GM18519 (cell line): ENCODE measurements around the gene DPP9.
"Not testable (repeated sequence)": the region's sequence is repeated elsewhere in the genome, so short reads cannot be mapped to it uniquely, and the experiment has no call there.

ENCODE experiments used
- ATAC-seq: cut with Tn5 transposase; IDR thresholded peaks from one replicate; pipeline ENCODE4 v1.9.1; 2021; ENCODE audit warnings: mild to moderate bottlenecking, moderate library complexity; ENCODE audit not compliant: unreplicated experiment, low FRiP score

The DPP9 gene

DNA sequence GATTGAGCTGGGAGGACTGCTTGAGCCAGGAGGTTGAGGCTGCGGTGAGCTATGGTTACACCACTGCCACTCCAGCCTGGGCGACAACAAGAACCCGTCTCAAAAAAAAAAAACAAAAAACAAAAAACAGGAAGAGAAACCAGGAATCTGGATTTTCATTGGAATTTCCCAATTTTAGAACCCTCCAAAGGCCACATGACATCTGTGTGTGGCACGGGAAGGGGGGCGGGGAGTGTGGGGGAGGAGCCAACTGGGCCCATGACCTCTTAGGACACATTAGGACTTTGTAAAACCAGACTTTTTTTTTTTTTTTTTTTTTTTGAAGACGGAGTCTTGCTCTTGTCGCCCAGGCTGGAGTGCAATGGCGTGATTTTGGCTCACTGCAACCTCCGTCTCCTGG lies 32.3 kb downstream of the DPP9 start:
- ATAC-seq, result no peak

DNA sequence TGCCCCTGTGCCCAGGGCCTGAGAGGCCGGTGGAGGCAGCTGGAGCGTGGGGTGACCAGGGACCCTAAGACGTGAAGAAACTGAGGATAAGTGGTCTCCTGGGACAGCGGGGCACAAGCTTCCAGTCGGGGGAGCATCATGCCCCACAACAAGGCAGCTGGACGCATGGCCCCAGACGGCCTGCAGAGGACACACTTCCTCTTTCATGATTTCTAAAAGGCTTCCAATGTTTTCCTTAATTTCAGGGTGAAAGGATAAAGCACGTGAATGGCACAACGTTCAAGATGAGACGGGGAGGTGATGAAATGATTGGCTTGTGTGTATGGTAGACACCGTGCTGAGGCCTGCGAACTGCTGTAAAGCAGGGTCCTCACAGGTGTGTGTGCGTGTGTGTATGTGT lies 33.3 kb downstream of the DPP9 start:
- no peak for ATAC-seq

DNA sequence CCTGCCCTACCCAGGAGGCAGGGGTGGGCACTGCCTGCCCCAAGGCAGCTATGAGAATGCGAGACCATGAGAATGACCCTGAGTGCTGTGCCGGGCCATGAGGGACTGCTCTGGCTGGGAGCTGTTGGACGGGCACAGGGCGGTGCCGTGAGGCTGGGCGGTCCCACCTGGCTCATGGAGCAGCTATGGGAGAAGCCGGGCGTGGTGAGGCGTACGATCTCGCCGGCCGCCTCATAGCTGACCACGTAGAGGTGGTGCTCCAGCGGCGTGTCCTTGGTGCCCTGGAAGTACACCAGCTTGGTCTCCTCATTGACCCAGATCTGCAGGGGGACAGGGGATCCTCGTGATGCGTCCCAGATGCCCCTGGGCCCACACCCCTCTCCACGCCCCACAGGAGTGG lies 34.2 kb downstream of the DPP9 start:
- no peak for ATAC-seq

DNA sequence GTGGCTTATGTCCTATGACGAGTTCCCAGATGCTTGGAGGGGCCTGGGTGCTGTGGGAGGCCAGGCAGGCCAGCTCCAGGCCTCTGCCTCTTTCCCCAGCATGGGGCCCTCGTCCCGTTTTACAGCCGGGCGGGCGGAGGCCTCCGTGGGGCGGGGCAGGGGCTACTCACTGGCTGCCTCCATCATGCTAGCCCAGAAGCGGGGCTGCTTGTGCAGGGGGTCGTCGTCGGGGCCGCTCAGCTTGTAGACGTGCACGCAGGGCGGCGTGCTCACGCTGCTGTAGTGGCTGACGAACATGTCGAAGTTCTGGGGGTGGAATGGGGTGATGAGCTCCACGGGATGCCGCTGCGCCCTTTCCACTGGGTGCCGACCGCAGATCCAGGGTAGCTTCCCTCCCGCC lies 35.1 kb downstream of the DPP9 start:
- no peak for ATAC-seq

DNA sequence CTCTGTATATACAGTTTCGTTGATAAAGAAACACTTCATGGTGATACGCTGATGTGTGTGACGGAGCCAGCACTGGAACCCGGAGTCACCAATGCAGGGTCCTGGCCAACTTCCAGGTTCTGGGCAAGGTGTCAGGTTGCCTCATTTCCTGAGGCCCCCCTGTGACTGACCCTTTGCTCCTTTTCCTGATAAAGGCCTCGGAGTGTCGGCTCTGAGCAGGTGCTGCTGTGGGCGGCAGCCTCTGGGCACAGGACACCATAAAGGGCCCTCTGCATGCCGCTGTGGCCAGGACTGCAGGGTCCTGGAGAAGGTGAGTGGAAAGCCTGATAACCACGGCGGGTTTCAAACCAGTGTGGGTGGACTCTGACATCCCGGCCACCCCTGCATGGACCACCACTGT lies 36.2 kb downstream of the DPP9 start:
- no peak for ATAC-seq

DNA sequence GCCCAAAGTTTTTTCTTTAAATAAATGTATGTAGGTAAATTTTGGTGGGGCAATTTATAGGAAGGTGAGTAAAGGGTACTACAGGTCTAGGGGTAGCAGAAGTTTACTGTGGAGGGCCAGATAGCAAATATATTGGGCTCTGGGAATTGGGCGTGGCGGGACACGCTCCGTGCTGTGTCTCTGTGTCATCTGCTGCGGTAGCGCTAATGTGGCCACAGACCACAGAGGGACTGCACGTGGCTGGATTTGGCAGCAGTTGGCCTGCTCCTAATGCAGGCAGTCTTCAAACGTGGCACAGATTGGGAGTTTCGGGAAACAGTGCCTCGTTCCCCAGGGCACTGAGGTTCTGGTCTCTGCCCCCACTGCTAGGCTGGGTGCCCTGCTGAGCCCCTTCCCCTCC lies 36.9 kb downstream of the DPP9 start:
- no peak for ATAC-seq

DNA sequence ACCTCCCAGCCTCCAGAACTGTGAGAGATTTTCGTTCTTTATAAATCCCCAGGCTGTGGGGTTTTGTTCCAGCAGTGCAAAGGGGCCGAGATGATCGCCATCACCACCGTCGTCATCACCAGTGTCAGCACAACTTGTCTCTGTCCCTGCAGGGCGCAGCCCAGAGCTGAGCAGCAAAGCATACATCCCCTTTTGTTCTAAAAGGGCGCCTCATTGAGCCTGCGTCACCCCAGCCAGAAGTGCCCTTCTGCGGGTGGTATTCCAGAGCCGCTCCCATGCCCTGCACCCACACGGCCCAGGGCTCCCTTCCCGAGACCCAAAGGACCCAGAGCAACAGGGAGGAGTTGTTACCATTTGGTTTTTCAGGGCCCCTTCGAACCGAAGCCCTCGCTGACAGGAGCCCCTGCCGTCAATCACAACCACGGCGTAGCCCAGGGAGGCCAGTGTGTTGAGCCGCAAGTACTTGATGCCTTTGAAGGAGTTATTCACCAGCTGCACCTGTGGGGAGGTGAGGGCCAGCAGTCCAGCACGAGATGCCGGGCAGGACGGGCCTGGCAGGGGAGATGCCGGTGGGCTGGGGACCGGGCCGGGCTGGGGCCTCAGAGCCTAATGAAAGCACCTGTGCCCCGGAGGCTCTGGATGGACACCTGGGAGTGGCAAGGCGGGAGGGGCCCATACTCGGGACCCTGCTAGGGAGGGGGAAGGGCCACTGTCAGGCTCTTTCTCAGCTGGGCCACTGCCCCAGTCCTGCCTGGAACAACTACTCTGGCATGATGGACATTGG lies 39.1 kb downstream of the DPP9 start:
- ATAC-seq, result no peak

DNA sequence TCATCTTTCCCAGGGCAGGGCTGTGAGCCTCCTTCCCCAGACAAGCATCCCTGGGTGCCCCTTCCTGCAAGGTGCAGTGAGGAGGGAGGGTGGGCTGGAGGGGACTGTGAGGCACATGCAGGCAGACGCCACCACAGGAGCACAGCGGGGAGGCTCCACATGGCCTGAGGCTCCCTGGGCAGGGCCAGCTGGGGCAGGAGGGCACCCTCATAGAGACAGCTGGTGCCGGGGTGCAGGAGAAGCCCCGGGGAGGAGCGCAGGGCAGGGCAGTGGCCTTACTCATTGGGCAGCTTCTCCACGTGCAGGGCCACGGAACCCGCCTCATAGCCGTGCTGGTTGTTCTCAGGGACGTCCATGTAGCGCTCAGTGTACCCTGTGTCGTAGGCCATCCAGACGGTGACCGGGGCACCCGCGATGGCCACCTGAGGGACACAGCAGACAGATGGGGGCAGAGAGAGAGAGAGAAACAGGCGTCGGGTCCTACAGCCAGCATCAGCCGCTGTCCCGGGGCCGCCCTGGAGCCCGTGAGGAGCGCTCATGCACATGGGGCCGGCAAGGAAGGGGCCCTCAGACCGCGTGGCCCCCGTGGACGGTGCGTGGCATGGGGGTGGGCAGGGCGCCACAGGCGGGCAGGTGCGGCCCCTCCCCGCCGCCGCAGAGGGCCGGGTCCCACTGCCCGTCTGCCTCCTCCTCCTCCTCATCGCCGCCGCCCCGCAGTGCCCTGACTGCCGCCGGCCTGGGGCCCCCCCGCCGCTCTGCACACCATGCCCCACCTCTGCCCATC lies 41.0 kb downstream of the DPP9 start:
- no peak for ATAC-seq

DNA sequence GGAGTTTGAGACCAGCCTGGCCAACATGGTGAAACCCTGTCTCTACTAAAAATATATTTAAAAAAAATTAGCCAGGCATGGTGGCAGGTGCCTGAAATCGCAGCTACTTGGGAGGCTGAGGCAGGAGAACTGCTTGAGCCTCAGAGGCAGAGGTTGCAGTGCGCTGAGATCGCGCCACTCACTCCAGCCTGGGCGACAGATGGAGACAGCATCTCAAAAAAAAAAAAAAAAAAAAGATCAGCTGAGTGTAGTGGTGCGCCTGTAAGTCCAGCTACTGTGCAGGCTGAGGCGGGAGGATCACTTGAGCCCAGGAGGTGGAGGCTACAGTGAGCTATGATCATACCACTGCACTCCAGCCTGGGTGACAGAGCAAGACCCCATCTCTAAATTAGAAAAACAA lies 43.6 kb downstream of the DPP9 start:
- not testable (repeated sequence) for ATAC-seq

DNA sequence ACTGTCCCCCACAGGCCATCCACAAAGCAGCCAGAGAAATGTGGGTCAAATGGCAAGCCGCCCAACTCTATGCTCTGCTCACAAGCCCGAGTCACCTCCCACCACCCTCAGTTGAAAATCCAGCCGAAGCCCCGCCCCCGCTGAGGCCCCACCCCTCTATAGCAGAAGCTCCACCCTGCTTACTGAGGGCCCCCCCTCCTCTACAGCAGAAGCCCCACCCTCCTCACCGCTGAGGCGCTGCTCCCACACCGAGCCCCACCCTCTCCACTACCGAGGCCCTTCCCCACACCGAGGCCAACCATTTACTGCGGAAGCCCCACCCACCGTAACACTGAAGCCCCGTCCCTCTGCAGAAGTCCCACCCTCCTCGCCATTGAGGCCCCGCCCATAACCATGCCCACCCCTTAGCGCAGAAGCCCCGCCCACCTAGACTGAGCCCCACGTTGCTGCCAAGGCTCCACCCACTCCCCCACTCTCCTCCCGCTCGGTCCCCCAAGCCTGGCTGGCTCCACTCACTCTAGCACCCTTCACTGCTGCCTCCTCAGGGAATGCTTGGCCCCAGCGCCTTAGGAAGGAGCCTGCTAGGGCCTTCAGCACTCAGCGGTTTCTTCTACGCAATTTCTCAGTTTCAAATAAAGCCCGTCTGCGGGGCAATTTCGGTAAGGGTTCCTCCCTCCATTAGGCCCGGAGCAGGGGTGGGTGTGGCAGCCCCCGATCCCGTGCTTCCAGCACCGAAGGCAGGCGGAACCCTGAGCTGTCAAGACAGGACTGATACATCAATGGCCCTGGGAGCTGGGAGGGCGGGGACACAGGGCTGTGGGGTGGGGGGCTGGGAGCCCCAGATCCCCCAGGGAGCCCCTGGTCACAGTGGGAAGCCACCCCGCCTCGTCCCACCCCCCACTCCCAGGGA lies 44.5 kb downstream of the DPP9 start:
- ATAC-seq, result no peak

DNA sequence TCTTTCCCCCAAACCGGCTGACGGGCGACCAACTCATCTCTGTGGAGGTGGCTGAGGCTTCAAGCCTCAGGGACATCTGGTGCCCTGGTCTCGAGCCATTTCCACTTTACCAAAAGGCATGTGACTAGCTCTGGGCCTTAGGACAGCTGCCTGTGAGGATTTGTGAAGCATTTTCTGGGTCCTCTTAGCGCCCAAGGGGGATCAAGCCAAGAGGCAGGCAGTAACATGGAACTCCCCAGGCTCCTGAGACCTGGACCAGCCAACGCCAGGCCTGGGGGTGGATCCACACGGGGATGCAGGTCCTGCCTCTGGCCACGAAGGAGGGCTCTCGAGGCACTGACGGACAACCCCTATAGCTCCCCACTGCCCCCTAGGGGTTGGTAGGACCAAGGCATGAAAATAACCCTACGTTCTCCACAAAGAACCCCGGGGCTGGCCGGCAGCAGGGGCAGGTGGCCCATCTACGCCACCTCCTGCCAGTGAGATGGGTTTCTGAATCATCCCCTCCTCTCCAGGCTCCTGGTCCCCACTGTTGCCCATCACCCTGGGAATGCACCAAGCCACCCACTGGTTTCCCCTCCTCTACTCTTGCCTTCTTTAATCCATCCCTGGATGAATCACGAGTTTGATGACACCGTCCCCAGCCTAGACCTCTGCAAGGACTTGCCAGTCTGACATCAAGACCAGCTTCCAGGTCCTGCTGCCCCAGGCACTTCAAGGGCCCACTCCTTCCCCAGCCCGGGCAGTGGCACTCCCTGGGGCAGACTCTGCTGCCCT lies 46.5 kb downstream of the DPP9 start:
- no peak for ATAC-seq

DNA sequence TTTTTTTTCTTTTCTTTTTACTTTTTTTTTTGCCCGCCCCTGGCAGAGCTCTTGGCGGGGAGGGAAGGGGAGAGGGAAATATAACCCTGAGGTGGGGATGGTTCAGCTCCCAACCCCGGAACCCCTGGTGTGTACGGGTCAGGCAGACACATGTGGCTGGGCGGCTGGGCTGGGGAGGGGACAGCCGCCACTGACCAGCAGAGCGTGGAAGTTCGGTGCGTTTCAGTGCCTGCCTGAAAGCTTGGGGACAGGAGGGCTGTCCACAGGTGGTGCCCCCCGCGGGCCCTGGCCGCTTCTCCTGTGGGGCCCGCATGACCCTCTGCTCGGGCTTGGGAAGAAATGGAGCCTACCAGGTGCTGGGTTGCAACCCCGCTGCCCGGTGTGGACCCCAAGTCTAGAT lies 48.3 kb downstream of the DPP9 start:
- no peak for ATAC-seq

DNA sequence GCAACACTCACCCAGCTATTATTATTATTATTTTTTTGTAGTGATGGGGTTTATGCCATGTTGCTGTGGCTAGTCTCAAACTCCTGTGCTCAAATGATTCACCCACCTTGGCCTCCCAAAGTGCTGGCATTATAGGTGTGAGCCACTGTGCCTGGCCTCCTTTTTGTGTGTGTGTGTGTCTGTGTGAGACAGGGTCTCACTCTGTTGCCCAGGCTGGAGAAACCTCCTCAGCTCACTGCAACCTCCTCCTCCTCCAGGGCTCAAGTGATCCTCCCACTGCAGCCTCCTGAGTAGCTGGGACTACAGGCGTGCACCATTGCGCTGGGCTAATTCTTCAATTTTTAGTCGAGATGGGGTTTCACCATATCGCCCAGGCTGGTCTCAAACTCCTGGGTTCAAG lies 49.9 kb downstream of the DPP9 start:
- no peak for ATAC-seq

DNA sequence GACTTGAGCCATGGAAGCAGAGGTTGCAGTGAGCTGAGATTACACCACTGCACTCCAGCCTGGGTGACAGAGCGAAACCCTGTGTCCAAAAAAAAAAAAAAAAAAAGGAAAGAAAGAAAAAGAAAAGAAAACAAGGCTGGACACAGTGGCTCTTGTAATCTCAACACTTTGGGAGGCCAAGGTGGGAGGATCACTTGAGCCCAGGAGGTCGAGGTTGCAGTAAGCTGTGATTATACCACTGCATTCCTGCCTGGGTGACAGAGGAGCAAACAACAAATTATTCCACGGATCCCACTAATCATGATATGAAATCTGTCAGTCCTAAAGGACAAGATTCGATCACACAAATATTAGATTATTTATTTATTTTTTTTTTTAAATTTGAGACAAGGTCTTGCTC lies 50.4 kb downstream of the DPP9 start:
- no peak for ATAC-seq

DNA sequence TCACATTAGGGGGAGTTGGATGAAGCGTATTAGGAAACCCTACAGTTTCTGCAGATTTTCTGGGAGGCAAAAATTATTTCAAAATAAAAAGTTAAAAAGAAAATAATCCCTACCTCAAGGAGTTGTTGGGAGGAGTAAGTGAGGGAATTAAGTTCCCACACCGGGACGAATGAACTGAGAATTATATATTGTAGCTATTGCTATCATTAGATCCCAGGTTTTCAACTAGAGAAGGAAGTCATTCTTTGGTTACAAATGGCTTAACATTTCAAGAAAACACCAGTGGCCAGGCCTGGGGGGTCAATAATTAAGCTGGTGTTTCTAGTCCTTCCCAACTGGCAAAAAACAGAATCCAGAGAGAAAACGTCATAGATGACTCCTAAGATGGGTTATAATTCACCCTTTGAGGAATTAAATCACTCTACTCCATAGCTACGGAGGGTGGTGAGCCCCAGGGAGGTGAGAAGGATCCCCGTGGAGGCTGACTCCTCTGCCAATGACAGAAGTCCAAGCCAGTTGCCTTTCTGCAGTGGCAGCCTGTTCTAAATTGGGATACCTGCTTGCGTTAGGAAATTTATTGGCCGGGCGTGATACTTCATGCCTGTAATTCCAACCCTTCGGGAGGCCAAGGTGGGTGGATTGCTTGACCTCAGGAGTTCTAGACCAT lies 52.3 kb downstream of the DPP9 start:
- ATAC-seq, result no peak

DNA sequence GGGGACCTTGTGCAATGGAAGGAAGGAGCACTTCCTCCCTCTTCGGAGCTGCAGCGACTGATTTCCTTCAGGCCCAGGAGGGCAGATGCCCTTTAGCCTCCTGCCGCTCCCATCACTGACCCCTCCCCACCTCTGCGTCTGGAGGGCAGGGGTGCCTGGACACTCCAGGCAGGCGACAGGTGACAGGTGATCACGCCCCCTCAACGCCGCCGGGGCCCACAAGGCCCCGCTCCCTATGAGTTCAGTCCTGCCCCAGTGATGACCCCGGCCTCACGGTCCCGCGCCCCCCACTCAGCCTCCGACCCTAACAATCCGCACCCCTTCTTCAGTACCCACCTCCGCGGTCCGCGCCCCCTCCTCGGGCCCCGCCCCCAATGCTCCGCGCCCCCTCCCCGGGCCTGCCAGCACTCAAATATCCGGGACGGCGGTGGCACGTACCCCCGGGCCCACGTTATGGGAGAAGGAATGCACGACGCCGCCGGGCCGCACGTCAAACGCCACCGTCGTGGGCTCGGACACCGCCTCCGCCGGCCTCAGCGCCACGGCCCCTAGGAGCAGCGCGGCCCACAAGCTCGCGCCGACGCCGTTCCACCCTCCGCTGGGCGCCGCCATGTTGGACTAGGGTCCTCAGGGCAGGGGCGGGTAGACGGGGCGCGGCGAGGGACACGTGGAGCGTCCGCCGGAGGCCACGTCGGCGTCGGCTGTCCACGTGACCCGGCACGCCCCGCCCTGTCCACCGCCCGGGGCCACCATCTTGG lies 53.7 kb downstream of the DPP9 start, which contains the start of gene MYDGF:
MYDGF (minus strand) TSS at position 620 of the 758 bp plus-strand sequence; CDS start at position 612, 8 bp downstream.
- no peak for ATAC-seq

DNA sequence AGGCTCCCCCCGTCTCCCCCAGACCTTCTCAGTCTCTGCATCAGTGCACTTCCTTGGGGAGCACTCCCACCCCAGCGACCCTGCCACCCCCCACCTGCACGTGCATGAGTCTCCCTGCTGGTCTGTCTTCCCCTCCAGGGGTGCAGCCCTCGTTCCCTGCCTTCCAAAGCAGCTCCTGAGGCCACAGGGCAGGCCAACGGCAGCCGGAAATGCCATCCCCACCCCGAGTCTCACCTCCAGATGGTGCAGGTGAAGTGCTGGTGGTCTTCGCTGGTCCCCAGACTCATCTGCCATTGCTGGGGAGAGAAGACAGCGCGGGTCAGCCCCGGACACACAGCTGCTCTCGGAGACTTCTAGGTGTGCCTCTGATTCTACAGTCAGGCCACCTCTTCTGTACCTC lies 59.0 kb downstream of the DPP9 start:
- ATAC-seq, result no peak

DNA sequence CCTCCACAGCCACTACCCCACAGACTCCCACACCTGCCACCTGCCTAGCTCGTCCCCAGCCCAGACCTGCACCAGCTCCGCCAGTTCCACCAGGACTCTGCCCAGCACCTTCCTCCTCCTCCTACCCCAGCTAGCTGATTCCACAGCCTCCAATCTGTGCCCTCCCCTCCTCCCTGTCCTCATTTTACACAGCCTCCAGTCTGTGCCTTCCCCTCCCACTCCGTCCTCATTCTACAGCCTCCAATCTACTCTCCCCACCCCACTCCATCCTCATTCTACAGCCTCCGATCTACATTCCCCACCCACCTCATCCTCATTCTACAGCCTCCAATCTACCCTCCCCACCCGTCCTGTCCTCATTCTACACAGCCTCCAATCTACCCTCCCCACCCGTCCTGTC lies 60.8 kb downstream of the DPP9 start:
- no peak for ATAC-seq
